Panc1 (cell line): Measurements from ENCODE around the gene CAPN2.

Source experiments
- POLR2AphosphoS5 ChIP-seq: IDR thresholded peaks from 2 replicates; pipeline ENCODE4 v1.6.1; 2012; ENCODE audit warnings: mild to moderate bottlenecking, low read depth, low read length, moderate library complexity
- REST ChIP-seq, 2 experiments: IDR thresholded peaks; 2 replicates each; pipeline ENCODE4 v1.6.1; 2011 to 2012; ENCODE audit warnings: low read depth in 2 of 2, control low read depth in 1 of 2, low read length in 1 of 2, mild to moderate bottlenecking in 1 of 2, moderate library complexity in 1 of 2; ENCODE audit not compliant: insufficient read depth in 1 of 2
- TF ChIP-seq, protein P1 (sequence below): fragments of 450-650 bp; IDR thresholded peaks from 2 replicates; pipeline ENCODE4 v1.5.1; 2017; ENCODE audit warnings: mild to moderate bottlenecking

- TF ChIP-seq, protein P1, sequence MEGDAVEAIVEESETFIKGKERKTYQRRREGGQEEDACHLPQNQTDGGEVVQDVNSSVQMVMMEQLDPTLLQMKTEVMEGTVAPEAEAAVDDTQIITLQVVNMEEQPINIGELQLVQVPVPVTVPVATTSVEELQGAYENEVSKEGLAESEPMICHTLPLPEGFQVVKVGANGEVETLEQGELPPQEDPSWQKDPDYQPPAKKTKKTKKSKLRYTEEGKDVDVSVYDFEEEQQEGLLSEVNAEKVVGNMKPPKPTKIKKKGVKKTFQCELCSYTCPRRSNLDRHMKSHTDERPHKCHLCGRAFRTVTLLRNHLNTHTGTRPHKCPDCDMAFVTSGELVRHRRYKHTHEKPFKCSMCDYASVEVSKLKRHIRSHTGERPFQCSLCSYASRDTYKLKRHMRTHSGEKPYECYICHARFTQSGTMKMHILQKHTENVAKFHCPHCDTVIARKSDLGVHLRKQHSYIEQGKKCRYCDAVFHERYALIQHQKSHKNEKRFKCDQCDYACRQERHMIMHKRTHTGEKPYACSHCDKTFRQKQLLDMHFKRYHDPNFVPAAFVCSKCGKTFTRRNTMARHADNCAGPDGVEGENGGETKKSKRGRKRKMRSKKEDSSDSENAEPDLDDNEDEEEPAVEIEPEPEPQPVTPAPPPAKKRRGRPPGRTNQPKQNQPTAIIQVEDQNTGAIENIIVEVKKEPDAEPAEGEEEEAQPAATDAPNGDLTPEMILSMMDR: no peak
- TF ChIP-seq POLR2AphosphoS5: no peak
- no peak for TF ChIP-seq REST (IDR thresholded peaks at IDR 0.05; ENCODE audit: insufficient read depth in 1 of 2, low read depth in 2 of 2, low read length in 1 of 2)
Measured at GRCh38 chr1:223665592-223666312, 46.6 kb upstream of the CAPN2 start, which contains the start of gene CAPN8.
